K562 (cell line): ENCODE data around the gene ZNF197. TPM values are rescaled to one million over a fixed set of nuclear protein-coding genes. Genes with fewer than 3 reads are reported as not detected.

ENCODE experiments used
- ATAC-seq: fragments of 200-7000 bp; cut with Tn5 transposase; 3 replicates; pipeline ENCODE4 v1.9.1; 2020; ENCODE audit warnings: moderate library complexity
- BruUV-seq: library from RNA; stranded (reverse); fragments of 400-500 nt; replicated peaks from 2 replicates; lab custom pipeline; 2021; lab: Mats Ljungman, UMichigan
- CTCF ChIA-PET: fragments of 300-600 bp; formaldehyde crosslinking; extraction: SDS; loops from one replicate; lab custom pipeline; 2021; ENCODE audit warnings: low intra/inter-chr PET ratio; lab: Yijun Ruan, JAX
- POLR2A ChIA-PET: fragments of 300-600, 350-650 bp; sonication (Branson Sonifier 250); formaldehyde crosslinking; extraction: SDS; loops from one replicate; lab custom pipeline; 2021; ENCODE audit warnings: antibody characterized with exemption, inconsistent platforms; lab: Yijun Ruan, JAX
- DNase-seq, 4 experiments: peaks; one replicate each; pipeline versions ENCODE4 v3.0.0 to v3.0.0-alpha.2; 2011 to 2018; ENCODE audit warnings: low spot score in 3 of 4, mixed read lengths in 3 of 4; ENCODE audit errors: extremely low read depth in 1 of 4
- FAIRE-seq: peaks from 2 replicates; lab custom pipeline; 2011; peaks lifted over from hg19 to GRCh38; lab: Jason Lieb, UNC
- H2AFZ ChIP-seq: 2 replicates; pipeline ENCODE4 v1.6.0; 2011; ENCODE audit warnings: low read depth, low read length, control low read depth, inconsistent platforms
- H3K27ac ChIP-seq: fragments of 200-600 bp; 3 replicates; pipeline ENCODE4 v1.8.0; 2011; ENCODE audit warnings: low read depth, mild to moderate bottlenecking, control low read depth, inconsistent platforms, low read length, moderate library complexity, mixed read lengths; ENCODE audit errors: extremely low read depth
- H3K27me3 ChIP-seq, 2 experiments: fragments of 300-600 bp in 1 of 2; 2 replicates in 1 of 2; 3 replicates in 1 of 2; pipeline versions ENCODE4 v1.6.0 to v1.8.0; 2011; ENCODE audit warnings: inconsistent platforms in 2 of 2, low read length in 2 of 2, mild to moderate bottlenecking in 1 of 2, mixed read lengths in 1 of 2, moderate library complexity in 1 of 2; ENCODE audit not compliant: control insufficient read depth in 2 of 2, insufficient read depth in 2 of 2
- H3K36me3 ChIP-seq: fragments of 300-600 bp; 3 replicates; pipeline ENCODE4 v1.8.0; 2011; ENCODE audit warnings: mild to moderate bottlenecking, low read length, inconsistent platforms; ENCODE audit not compliant: control insufficient read depth, insufficient read depth
- H3K4me1 ChIP-seq, 2 experiments: fragments of 200-600 bp in 1 of 2; replicated peaks in 1 of 2; 2 replicates in 1 of 2; 3 replicates in 1 of 2; pipeline versions ENCODE4 v1.5.1 to v1.8.0; 2011; ENCODE audit warnings: inconsistent platforms in 2 of 2, low read length in 2 of 2, mild to moderate bottlenecking in 1 of 2, mixed read lengths in 1 of 2, moderate library complexity in 1 of 2; ENCODE audit not compliant: control insufficient read depth in 2 of 2, insufficient read depth in 2 of 2
- H3K4me2 ChIP-seq: 2 replicates; pipeline ENCODE4 v1.6.1; 2011; ENCODE audit warnings: low read length, control low read depth, inconsistent platforms, mixed read lengths; ENCODE audit not compliant: insufficient read depth
- H3K4me3 ChIP-seq: fragments of 200-600 bp; sonication (generic), shearing (Covaris generic); 2 replicates; pipeline ENCODE4 v1.5.1; 2016; ENCODE audit warnings: control low read depth, inconsistent platforms
- H3K79me2 ChIP-seq: fragments of 200-600 bp; 3 replicates; pipeline ENCODE4 v1.8.0; 2011; ENCODE audit warnings: low read length, inconsistent platforms; ENCODE audit not compliant: control insufficient read depth, insufficient read depth
- H3K9ac ChIP-seq, 2 experiments: 2 replicates each; pipeline versions ENCODE4 v1.6.0 to v1.6.1; 2011; ENCODE audit warnings: low read depth in 2 of 2, low read length in 2 of 2, control low read depth in 1 of 2, inconsistent platforms in 1 of 2, mild to moderate bottlenecking in 1 of 2, mixed read lengths in 1 of 2; ENCODE audit not compliant: insufficient read depth in 1 of 2
- H3K9me1 ChIP-seq: one replicate; pipeline ENCODE4 v1.6.0; 2011; ENCODE audit warnings: inconsistent platforms, mild to moderate bottlenecking, low read length, moderate library complexity; ENCODE audit not compliant: control insufficient read depth, insufficient read depth
- H3K9me3 ChIP-seq: replicated peaks from 2 replicates; pipeline ENCODE4 v1.5.1; 2011; ENCODE audit warnings: low read depth, low read length, inconsistent platforms; ENCODE audit not compliant: control insufficient read depth, insufficient read depth
- H4K20me1 ChIP-seq: replicated peaks from 2 replicates; pipeline ENCODE4 v1.6.1; 2011; ENCODE audit warnings: low read length, inconsistent platforms, mixed read lengths; ENCODE audit not compliant: control insufficient read depth, insufficient read depth
- CBX3 ChIP-seq, 2 experiments: IDR thresholded peaks; 1 replicate in 1 of 2; 2 replicates in 1 of 2; pipeline ENCODE4 v1.6.1; 2012; ENCODE audit warnings: inconsistent platforms in 2 of 2, low read length in 2 of 2, borderline replicate concordance in 1 of 2, control low read depth in 1 of 2
- FOXK1 ChIP-seq: sonication (generic); formaldehyde crosslinking; IDR thresholded peaks from 2 replicates; pipeline ENCODE4 v1.8.0; 2022; ENCODE audit warnings: missing genetic modification reagents, mild to moderate bottlenecking, borderline replicate concordance
- GTF2E2 ChIP-seq: fragments of 200-800 bp; sonication (Bioruptor generic); IDR thresholded peaks from 2 replicates; pipeline ENCODE4 v1.6.1; 2016; ENCODE audit warnings: missing genetic modification characterization, missing compliant biosample characterization
- LCOR ChIP-seq: sonication (generic); formaldehyde crosslinking; IDR thresholded peaks from 2 replicates; pipeline ENCODE4 v1.8.0; 2022; ENCODE audit warnings: mild to moderate bottlenecking, missing genetic modification reagents
- MBD1 ChIP-seq: fragments of 250-450 bp; sonication (Bioruptor Pico); IDR thresholded peaks from 2 replicates; pipeline ENCODE4 v1.8.0; 2022; ENCODE audit warnings: inconsistent platforms
- RBM22 ChIP-seq: fragments of 200-400 bp; formaldehyde crosslinking; IDR thresholded peaks from 2 replicates; pipeline ENCODE4 v1.6.1; 2018; ENCODE audit warnings: low read length, low read depth; ENCODE audit not compliant: poor library complexity, severe bottlenecking
- RBM39 ChIP-seq: fragments of 200-400 bp; formaldehyde crosslinking; optimal IDR thresholded peaks from 2 replicates; pipeline ENCODE3; 2018; ENCODE audit warnings: low read depth, low read length
- RFX1 ChIP-seq: fragments of 450-650 bp; IDR thresholded peaks from 2 replicates; pipeline ENCODE4 v1.6.1; 2016; ENCODE audit warnings: mild to moderate bottlenecking, moderate library complexity
- SNAPC5 ChIP-seq: fragments of 250-450 bp; sonication (Bioruptor Pico); IDR thresholded peaks from 2 replicates; pipeline ENCODE4 v1.8.0; 2021; ENCODE audit warnings: moderate library complexity, mild to moderate bottlenecking, inconsistent platforms
- TRIM28 ChIP-seq: fragments of 450-650 bp; IDR thresholded peaks from 2 replicates; pipeline ENCODE4 v1.6.1; 2017
- ZNF75A ChIP-seq: fragments of 450-650 bp; formaldehyde crosslinking; IDR thresholded peaks from 2 replicates; pipeline ENCODE4 v1.4.0; 2020; ENCODE audit warnings: mild to moderate bottlenecking
- ZNF764 ChIP-seq: fragments of 250-450 bp; sonication (Bioruptor Pico); IDR thresholded peaks from 2 replicates; pipeline ENCODE4 v1.4.0; 2020; ENCODE audit warnings: low read depth, mild to moderate bottlenecking, moderate library complexity
- WGBS: fragments of 100-300 bp; shearing (Covaris generic); methylation state at CpG from one replicate; pipeline ENCODE4 v1.1.6; 2016; ENCODE audit warnings: low coverage, mixed read lengths; ENCODE audit not compliant: insufficient coverage; ENCODE audit errors: missing lambda C conversion rate; 5-methylcytosine and 5-hydroxymethylcytosine counted together
- in situ Hi-C: fragments of 300-500 bp; cut with MboI; formaldehyde crosslinking; loops from 4 replicates; pipeline ENCODE4 v1.15.0; 2018; ENCODE audit warnings: inconsistent platforms, mixed read lengths
- intact Hi-C: fragments of 100-400 bp; cut with micrococcal nuclease; formaldehyde crosslinking; loops from 2 replicates; pipeline ENCODE4 v1.14.2; 2022
- polyA plus RNA-seq, 8 experiments: library from polyadenylated mRNA; depleted of rRNA in 4 of 8; stranded (reverse) in 5 of 8; unstranded in 3 of 8; fragments of >200 nt; fragmentation: Nextera tagmentation in 2 of 8; fragmentation: Illumina TruSeq in 1 of 8; extraction: Ambion mirVana in 2 of 8; extraction: Trizol in 1 of 8; gene quantifications; 2 replicates each; pipeline versions ENCODE4 v1.2.1 to v1.2.3, GENCODE V29; 2011 to 2014; ENCODE audit warnings: inconsistent platforms in 1 of 8, missing spikeins in 1 of 8
- total RNA-seq, 7 experiments: library from RNA; depleted of rRNA in 6 of 7; stranded (reverse); fragments of >200 nt in 6 of 7; fragmentation: Illumina TruSeq in 2 of 7; extraction: Trizol in 2 of 7; gene quantifications; 2 replicates each; pipeline versions ENCODE4 v1.2.1 to v1.2.3, GENCODE V29; 2011 to 2021; ENCODE audit warnings: low replicate concordance in 1 of 7

Gene ZNF197
- total and polyA plus RNA-seq, 9 of the 15 experiments (the other 6 are each of a cell fraction or from before 2014, with no cell fraction given), result 3.5 to 19.1 (median 13.7) TPM

GRCh38 chr3:44659434-44659833, 34.6 kb downstream of the ZNF197 start:
- H2AFZ ChIP-seq, result no peak overlapping the region
- no peak overlapping the region for H3K27ac ChIP-seq
- no peaks in the 10 kb centered on the region for H4K20me1 ChIP-seq
- WGBS, result 94% methylated on average over 6 of the region's 6 CpGs
- in situ Hi-C loops, result no loop called here
- no peaks in the 10 kb centered on the region for H3K4me1 ChIP-seq
- H3K9me1 ChIP-seq, result no peaks in the 10 kb centered on the region
- no peak overlapping the region for H3K4me3 ChIP-seq
- intact Hi-C loops, result no loop called here
- no TSS peak for BruUV-seq
- H3K4me2 ChIP-seq, result no peak overlapping the region
- ATAC-seq (no peak), DNase-seq (no peak), FAIRE-seq (no peak)
- ChIA-PET POLR2A (no interaction called here), CTCF (no interaction called here)
- H3K9me3 ChIP-seq, result peaks cover 6% of the 10 kb centered on the region; the same call in 1 of the 2 replicates
- H3K36me3 ChIP-seq, result peaks cover 59% of the 10 kb centered on the region
- H3K79me2 ChIP-seq, result no peaks in the 10 kb centered on the region
- H3K27me3 ChIP-seq, result no peaks in the 10 kb centered on the region
- TF ChIP-seq SNAPC5 (CRISPR knock-in tag), result no peak
- peak; percentile 77 for TF ChIP-seq ZNF75A (CRISPR knock-in tag)
- no peak for TF ChIP-seq FOXK1 (CRISPR knock-in tag)
- TF ChIP-seq TRIM28, result no peak; the same call in 1 of the 2 replicates
- no peak for TF ChIP-seq MBD1 (CRISPR knock-in tag)
- TF ChIP-seq LCOR (CRISPR knock-in tag), result no peak
- TF ChIP-seq RBM39, result no peak
- TF ChIP-seq RBM22, result no peak
- no peak for TF ChIP-seq GTF2E2
- peak in 1 of 2 experiments; percentile 57; a peak in 1 of 3 replicates for TF ChIP-seq CBX3 (IDR thresholded peaks at IDR 0.05; ENCODE audit: borderline replicate concordance in 1 of 2, low read length in 2 of 2)
- no peak for TF ChIP-seq ZNF764 (CRISPR knock-in tag)
- TF ChIP-seq RFX1, result no peak
- no peak overlapping the region for H3K9ac ChIP-seq
